Left ventricle myocardium superior (tissue), 1 donor: ENCODE results near the gene CABYR. TPM values are rescaled to one million over a fixed set of nuclear protein-coding genes. Genes with fewer than 3 reads are reported as not detected.
A peak's percentile ranks its signal among the peaks of the same experiment; 100 is the strongest.
"Not testable (repeated sequence)": the region's sequence is repeated elsewhere in the genome, so short reads cannot be mapped to it uniquely, and the experiment has no call there.

ENCODE experiments used
- ATAC-seq: fragments of 200-7000 bp; cut with Tn5 transposase; one replicate; pipeline ENCODE4 v1.9.1; 2020; ENCODE audit warnings: mild to moderate bottlenecking, moderate library complexity
- DNase-seq: peaks from one replicate; pipeline ENCODE4 v3.0.0-alpha.2; 2020
- intact Hi-C: fragments of 100-400 bp; cut with micrococcal nuclease; formaldehyde crosslinking; loops from one replicate; pipeline ENCODE4 v1.11.0; 2022
- total RNA-seq: library from RNA; stranded (reverse); fragmentation: NEBNext Ultra II Directional; extraction: Animal tissue kit (Norgen Biotek cat#: 25700); gene quantifications from one replicate; pipeline ENCODE4 v1.2.1, GENCODE V29; 2021
- donor health status: DM: no; HTN: yes; CAD: no; lungs with severe emphysema.

CABYR gene
- total RNA-seq, 1 donor from 2014 or later = not detected

DNA sequence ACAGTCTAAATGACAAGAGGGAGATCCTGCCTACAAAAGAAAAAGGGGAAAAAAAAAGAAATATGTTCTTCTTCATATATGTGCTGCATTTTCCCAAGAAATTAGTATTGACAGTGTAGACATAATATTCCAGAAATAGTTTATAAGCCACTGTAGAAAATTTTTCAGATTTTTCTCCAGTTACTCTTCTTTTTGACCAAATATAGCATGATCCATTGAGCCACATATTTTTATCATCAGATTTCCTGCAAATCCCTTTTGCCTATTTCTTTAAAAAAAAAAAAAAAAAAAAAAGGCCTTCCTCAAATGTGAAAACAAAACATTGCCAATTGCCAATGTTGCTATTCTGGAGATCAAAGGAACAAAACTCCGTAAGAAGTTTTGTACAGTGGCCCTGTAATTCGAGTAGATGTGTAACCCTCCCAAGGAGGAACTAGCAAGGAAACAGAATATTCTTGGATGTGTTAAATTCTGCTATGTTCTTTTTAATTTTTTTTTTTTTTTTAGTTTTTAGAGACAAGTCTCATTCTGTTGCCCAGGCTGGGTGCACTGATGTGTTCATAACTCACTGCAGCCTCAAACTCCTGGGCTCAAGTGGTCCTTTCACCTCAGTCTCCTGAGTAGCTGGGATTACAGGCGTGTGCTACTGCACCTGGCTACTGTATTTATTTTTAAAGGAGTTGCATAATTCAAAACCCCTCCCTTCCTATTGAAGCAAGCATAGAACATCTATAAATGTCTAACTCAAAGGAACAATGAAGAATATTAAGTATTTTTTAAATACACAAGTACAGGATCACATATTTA lies 12.5 kb upstream of the CABYR start:
- ATAC-seq (no peak), DNase-seq (no peak)
- intact Hi-C loops = no loop called here

DNA sequence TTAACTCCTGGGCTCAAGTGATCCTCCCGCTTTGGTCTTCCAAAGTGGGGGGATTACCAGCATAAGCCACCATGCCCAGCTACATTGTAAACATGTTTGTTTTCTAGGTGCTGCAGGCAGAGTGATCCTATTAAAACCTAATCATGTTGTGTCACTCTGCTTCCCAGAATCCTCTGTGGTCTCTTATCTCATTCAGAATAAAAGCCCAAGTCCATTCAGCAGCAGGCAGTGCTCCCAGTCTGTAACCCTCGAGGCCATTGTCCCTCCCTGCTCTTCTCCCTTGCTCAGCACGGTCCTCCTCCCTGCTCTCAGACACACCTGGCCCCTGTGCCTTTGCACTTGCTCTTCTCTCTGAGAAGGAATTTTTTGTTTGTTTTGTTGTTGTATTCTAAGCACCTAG lies 11.1 kb upstream of the CABYR start:
- DNase-seq (no peak), ATAC-seq (no peak)
- intact Hi-C loops = no loop called here

DNA sequence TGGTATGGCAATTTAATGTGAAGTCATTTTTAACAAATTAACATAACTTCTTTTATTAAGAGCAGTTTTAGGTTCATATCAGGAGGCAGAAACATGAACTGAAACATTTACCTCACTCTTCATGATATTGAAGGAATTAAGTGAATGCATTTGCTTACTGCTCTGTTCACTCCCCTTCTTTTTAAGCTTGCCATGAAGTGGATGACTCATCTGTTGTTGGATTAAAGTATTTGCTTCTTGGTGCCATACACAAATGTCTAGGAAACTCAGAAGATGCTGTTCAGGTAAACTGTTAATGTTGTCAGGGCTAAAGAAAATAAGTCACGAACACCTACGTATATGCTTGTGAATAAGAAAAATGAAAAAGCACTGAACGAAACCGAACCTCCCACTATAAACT lies 10.2 kb upstream of the CABYR start:
- intact Hi-C loops = no loop called here
- ATAC-seq = no peak
- no peak for DNase-seq

DNA sequence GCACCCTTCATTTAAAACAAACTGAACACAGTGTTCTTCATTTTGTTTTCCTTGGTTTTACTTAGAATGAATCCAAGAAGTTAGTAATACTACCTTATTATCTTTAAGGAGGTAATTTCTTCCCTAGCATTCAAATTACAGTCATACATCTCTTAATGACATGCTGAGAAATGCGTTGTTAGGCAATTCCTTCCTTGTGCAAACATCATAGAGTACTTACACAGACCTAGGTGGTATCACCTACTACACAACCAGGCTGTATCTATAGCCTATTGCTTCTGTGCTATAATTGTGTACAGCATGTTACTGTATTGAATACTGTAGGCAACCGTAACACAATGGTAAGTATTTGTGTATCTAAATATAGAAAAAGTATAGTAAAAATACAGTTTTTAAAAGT lies 8.4 kb upstream of the CABYR start:
- DNase-seq (no peak), ATAC-seq (no peak)
- intact Hi-C loops = no loop called here

DNA sequence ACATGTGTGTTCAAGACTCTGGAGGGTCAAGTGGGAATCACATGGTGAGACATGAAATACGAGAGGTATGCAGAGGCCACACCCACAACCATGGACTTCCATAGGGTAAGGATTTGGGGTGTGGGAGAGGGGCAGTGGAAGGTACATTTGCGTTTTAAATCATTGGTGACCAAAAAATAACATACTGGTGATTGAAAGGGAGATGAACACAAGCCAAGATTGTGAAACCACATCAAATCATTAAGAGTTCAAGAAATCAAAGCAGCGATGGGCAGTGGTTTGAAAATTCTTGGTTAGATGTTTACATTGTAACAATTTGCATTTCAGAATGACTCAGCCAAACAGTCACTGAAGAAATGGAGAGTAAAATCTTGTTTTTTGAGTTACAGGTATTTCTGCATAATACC lies 1.9 kb upstream of the CABYR start:
- intact Hi-C loops = no loop called here
- no peak for ATAC-seq

DNA sequence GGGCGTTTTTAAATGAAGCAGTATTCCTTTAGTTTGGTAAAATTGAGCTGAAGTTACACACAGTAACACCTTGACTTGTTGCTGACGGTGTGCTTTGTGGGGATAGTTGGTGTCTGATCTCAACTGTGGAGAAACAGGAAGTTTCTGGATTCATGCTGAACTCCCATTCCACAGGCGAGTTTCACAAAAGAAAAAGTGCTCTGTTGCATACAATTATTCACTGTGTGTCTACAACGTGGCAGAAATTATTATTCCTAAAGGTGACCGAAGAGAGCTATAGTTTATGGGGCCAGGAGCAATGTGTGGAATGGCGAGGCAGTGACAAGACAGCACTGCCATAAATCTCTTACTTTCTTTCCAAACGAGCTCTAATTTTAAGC lies 463 bp upstream of the CABYR start:
- DNase-seq (no peak), ATAC-seq (no peak)
- intact Hi-C loops = no loop called here

More for the DNA sequence above, 1.9 kb upstream of the CABYR start:
- DNase-seq = no peak

DNA sequence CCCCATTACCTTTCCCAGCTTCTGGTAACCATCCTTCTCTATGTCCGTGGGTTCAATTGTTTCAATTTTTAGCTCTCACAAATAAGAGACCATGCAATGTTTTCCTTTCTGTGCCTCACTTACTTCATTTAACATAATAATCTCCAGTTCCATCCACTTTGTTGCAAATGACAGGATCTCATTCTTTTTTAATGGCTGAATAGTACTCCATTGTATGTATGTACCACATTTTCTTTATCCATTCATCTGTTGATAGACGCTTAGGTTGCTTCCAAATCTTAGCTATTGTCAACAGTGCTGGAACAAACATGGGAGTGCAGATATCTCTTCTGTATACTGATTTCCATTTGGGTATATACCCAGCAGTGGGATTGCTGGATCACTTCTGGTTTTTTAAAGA lies 1.8 kb downstream of the CABYR start:
- DNase-seq (no peak), ATAC-seq (no peak)
- intact Hi-C loops = no loop called here

DNA sequence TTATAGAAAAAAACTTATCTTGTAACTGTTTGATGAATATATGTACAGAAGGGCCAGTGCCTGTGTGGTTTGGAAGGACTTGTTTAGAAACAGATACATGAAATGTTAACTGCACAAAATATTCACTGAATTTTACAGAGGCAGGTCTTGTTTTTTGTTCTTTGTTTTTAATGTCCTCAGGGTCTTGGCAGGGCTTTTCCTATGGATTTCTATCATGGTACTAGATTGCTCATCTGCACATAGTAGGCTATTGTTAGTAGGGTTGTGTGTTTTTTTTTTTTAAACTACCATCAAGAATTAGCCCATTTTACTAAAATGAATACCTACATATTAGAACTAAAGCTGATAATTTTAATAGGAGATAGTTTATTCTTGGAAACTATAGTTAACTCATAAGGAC lies 3.5 kb downstream of the CABYR start:
- ATAC-seq (no peak), DNase-seq (no peak)
- intact Hi-C loops = no loop called here

DNA sequence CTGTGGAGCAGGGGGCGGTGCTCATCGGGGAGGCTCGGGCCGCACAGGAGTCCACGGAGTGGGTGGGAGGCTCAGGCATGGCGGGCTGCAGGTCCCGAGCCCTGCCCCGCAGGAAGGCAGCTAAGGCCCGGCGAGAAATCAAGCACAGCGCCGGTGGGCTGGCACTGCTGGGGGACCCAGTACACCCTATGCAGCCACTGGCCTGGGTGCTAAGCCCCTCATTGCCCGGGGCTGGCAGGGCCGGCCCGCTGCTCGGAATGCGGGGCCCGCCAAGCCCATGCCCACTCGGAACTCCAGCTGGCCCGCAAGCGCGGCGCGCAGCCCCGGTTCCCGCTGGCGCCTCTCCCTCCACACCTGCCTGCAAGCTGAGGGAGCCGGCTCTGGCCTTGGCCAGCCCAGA lies 10.7 kb downstream of the CABYR start:
- ATAC-seq, DNase-seq, intact Hi-C loops: not testable (repeated sequence)

DNA sequence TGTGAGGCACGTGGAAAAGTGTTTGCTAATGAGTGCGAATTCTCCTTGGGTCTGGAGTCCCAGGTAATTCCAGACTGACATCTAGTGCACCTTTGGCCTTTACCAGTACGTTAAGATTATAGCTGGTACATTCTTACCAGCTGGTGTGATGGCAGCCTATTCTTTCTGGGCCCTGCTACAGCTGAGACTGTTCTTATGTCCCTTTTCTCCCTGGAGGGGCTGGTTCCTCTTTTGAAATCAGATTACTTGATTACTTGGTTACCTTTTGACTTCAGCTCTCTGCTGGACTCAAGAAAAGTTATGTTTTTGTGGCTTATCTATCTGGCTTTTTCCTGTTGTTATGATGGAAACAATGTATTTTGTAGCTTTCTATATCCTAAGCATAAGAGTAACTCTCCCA lies 14.5 kb downstream of the CABYR start:
- ATAC-seq (no peak), DNase-seq (no peak)
- intact Hi-C loops = no loop called here

DNA sequence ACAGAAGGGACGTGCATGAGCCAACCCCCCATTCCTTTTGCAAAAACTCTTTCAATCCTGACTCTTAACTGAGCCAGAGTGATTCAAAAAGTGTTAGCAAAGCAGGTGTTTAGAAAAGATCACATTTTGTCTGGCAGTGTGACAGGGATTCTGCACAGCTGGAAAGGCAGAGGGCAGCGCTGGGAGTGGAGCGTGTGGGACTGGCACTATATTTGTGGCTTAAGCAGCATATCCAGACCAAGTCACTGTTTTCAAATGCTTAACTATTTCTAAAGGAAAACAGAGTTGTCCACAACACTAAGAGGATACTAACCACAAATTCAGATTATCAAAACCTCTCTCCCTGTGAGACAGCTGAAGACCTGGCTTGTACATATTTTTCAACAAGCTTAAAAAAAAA lies 19.0 kb downstream of the CABYR start:
- intact Hi-C loops = no loop called here
- ATAC-seq (no peak), DNase-seq (no peak)

DNA sequence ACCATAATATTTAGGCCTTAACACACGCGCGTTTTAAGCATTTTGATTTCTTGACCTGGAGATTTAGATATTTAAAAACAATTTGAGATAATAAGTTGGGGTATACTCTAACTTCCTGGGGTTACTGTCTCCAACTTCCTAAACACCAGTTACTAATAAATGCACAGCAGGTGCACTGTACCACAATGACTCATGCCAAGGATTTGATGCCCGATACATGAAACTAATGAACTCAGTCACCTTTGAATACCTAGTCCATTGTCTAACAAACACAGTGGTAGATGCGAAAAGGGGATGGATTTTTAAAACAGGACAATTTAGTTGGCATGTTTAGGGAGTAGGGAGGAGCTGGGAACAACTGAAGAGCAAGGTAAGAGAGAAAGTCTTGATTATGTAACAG lies 21.2 kb downstream of the CABYR start:
- ATAC-seq (no peak), DNase-seq (no peak)
- intact Hi-C loops = no loop called here

DNA sequence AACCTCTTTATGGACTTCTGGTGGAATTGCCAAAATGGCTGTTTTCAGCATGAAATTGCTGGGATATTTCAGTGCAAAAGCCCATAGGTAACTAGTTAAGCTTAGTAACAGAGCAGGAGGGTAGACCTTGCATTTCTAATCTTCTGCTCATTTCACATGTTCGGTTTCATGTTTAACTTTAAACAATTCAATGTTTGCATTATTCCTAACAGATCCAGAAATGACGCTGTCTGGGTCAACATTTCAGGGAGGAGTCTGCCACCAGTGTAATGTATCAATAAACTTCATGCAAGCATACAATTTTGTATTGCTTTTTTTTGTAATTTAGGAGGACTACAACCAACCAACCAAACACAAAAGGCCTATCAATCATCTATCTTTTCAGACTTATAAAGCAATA lies 22.4 kb downstream of the CABYR start:
- intact Hi-C loops = no loop called here
- DNase-seq (no peak), ATAC-seq (no peak)

DNA sequence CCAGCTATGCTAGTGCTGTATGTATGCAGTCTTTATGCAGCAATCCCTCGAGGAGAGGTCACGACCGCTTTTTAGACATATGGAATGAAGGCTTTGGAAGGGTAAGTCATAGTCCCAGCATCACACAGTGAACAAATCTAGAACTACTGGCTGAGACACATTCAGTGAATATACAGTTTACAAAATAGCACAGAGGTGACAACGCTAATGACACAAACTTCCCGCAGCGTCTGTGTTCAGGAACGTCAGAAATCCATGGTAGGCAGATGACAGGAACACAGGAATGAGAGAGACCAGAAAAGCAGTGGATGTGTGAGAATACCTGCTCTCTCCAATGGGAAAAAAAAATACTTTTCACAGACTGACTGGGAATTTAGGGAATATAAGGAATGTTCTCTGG lies 29.6 kb downstream of the CABYR start:
- DNase-seq (no peak), ATAC-seq (no peak)
- intact Hi-C loops = no loop called here

DNA sequence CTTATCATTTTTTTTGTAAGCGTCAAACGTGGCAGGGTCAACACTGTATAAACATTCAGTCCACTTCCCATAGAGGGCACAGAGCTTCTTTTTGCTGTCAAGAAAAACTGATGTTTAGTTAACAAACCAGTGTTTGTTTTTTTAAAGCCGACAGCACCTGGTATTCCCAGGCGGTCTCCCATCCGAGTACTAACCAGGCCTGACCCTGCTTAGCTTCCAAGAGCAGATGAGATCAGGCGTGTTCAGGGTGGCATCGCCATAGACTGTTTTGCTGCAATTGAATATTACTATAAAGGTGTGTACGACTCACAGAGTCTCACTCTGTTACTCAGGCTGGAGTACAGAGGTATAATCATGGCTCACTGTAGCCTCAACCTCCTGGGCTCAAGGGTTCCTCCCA lies 31.5 kb downstream of the CABYR start:
- ATAC-seq = no peak
- no peak for DNase-seq
- intact Hi-C loops = no loop called here

DNA sequence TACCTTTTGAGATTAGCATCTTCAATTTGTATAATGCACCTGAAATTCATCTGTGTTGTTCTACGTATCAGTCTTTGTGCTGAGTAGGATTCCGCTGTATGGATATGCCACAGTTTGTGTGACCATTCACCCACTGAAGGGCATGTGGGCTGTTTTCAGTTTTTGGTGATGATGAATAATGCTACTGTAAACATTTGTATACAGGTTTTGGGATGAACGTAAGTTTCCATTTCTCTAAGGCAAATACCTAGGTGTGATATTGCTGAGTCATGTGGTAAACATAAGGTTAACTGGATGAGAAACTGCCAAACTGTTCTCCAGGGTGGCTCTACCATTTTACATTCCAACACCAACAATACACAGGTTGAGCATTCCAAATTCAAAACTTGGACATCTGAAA lies 35.1 kb downstream of the CABYR start:
- no peak for ATAC-seq
- no peak for DNase-seq
- intact Hi-C loops = no loop called here

DNA sequence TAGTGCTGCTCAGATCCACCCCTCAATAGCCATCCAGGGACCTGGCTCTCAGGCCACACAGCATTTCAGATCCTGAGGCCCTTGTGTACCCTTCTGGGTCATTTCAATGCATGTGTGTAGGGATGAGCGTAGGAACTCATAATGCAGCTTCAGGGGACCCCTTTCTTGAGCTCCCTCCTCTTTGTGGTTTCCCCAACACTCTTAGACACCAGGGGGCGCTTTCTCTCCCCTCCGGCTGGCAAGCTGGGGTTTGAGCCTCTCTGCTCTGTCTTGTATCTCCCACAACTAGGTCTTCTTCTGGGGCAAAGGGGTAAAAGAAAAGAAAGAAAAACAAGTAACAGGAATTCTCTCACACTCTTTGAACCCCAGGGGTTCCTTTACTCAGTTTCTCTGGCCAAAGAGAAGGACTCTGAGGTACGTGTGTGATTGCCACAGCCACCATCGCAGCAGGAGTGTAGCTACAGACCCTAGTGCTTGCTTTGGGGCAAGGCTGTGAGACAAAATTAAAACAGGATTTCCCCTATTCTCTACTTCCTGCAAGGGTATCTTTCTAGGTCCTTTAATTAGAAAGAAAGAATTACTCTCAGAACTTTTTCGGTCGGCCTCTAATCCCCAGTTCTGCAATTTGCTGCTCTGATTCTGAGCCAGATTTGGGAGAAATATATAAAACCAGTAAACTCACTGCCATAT lies 38.0 kb downstream of the CABYR start:
- DNase-seq (peak; percentile 58), ATAC-seq (peak; percentile 84)
- intact Hi-C loops = loop anchor here (5.0 kb wide), 1 partner anchor 90 kb away; no protein-coding TSS in a partner anchor

DNA sequence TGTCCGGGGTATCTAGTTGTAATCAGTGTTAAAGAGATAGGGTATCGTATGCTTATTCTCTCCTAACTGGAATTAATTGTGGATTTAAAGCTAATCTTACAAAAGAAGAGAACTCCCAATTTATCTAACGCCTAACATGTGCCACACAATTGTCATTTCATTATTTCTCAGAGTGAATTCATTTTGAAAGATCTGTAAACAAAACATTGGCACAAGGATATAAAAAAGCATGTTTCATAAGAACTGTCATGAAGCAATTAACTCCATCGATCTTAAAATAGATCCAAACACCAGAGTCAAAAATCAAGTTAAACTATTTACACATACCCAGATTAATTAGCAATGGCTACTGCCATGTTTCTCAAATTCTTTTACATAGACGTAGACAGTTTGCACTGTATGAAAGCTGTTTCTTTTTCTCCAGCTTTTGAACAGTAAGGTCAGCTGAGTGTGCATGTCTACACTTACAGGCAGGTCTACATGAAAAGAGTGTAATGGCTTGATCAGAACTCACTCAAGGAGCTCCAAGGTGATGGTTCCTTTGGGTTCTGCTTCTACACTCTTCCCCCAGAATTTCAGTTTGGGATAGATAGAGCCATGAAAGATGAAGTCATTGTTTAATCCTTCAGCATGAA lies 38.8 kb downstream of the CABYR start:
- no peak for DNase-seq
- ATAC-seq = no peak
- intact Hi-C loops = loop anchor here (5.0 kb wide), 1 partner anchor 90 kb away; no protein-coding TSS in a partner anchor

DNA sequence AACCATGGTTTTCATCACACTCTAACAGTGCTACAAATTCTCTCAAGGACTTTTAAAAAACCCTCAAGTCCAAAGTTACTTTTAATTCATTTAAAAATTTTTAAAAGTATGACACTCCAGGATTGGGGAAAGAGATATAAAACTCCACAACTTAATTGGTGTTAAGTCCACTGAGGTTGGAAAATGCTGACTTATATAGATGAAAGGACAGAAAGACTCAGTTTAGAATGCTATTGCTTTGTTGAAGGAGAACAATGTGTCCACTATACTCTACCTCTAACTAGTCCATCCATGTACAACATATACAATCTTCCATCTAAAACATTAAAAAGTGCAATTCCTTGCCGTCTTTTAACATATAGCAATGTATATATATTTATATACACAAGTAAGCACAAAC lies 41.2 kb downstream of the CABYR start:
- ATAC-seq = no peak
- DNase-seq = no peak
- intact Hi-C loops = no loop called here

DNA sequence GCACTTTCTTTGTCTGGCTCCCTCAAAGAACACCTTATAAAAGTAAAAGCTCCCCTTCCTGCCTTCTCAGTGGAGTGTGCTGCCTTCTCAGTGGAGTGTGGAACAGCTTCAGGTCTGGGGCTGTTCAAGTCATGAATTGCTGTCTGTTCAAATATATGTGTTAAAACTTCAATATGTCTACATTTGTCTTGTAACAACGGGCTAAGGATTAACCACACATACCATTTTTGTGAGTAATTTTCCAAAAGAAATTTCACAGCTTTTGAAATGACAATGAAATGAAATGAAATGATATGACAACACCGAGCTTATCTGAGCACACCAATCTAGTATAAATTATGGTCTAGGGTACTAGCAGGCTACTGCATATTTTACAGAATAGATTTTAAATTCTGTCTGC lies 42.9 kb downstream of the CABYR start:
- ATAC-seq = no peak
- intact Hi-C loops = no loop called here
- DNase-seq = no peak

DNA sequence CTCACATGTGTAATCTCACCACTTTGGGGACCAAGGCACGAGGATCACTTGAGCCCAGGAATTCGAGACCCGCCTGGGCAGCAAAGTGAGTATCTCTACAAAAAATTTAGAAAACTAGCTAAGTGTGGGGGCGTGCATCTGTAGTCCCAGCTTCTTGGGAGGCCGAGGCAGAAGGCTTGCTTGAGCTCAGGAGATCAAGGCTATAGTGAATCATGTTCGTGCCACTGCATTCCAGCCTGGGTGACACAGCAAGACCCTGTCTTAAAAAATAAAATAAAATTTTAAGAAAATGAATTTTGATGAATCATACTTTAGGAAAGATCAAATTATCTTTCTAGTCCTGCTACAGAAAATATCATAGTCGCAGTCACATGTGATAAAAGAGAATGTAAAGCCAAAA lies 46.9 kb downstream of the CABYR start:
- DNase-seq = no peak
- no peak for ATAC-seq
- intact Hi-C loops = no loop called here
